Hematopoietic multipotent progenitor cell treated with erythropoietin and hydrocortisone succinate and interleukin-3 and kit ligand, for 6 days (in vitro differentiated cells): ENCODE data around the gene FBN2.
"Not testable (repeated sequence)": the region's sequence is repeated elsewhere in the genome, so short reads cannot be mapped to it uniquely, and the experiment has no call there.

Experiments used
- DNase-seq: peaks from one replicate; pipeline ENCODE4 v3.0.0-alpha.2; 2015

Gene FBN2

DNA sequence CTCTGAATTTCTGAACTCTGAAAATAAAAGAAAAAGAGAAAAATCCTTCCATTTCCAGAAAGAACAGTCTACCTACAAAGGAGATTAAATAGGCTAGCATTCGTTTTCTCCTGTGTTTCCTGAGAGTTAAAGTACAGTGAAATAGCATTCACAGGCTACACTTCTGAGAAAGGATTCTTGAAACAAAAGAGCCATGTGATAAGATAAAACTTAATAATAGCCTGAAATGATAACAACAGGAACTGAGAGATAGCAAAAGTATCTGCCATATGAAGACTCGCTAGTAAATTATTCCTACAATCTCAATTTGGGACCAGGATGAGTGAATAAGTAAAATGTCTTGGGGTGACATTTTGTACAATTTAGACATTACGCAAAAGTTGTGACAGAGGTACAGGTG lies 62.4 kb downstream of the FBN2 start:
- no peak for DNase-seq

DNA sequence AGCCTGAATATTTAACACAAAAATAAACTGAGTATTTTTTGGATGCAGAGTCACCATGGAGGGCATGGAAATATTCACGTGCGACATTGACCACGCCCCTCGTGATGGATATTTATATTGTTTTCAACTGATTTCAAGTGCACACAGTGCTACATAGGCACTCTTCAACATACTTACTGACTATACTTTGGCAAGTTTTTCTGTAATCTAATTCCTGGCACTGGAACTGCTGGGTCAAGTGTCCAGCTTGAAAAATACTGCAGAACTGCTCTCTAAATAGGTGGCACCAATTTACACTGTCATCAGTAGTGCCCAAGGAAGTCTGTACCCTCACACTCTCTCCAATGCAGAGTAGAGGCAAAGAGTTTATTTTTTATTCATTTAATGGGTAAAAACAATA lies 65.1 kb downstream of the FBN2 start:
- DNase-seq, result no peak

DNA sequence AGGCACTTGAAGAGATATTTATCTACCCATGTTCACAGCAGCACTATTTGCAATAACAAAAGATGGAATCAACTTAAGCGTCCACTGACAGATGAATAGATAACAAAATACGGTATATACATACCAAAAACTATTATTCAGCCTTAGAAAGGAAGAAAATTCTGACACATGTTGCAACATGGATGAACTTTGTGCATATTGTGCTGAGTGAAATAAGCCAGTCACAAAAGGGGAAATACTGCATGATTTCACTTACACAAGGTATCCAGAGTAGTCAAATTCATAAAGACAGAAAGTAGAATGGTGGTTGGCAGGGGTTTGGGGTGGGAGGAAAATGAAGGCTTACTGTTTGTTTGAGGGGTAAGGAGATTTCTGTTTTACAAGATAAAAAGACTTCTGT lies 66.0 kb downstream of the FBN2 start:
- no peak for DNase-seq

DNA sequence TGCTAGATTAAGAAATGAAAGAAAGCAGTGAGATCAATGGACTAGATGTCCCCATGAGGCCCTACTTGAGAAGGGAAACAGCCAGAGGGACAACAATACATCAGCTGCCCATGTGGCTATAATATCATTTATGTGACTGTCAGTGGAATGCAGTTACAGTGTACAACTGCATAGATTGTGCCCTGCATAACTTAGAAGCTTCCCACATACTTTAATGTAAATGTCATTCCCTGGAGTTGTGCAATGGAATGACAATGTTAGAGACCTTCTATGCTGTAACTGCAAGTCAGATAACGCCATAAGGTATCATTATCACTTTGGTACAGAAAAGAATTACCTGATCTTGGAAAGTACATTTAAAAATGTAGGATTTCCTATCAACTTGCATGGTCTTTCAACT lies 67.4 kb downstream of the FBN2 start:
- DNase-seq, result no peak

DNA sequence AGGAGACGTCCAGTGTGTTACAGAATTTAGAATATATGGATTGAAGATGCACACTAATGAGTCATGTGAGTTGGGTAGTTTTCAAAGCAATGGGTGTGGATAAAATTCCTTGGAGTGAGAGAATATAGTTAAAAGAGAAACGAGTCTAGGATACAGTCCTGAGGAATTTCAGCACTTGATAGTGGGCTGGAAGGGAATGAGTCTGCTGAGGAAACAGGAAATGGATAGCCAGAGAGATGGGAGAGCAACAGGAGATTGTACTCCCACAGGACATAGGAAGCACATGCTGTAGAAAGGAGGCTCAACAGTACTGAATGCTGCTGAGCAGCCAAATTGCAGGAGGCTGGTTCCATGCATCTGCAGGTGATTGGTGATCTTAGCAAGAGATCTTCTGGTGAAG lies 68.1 kb downstream of the FBN2 start:
- DNase-seq, result no peak

DNA sequence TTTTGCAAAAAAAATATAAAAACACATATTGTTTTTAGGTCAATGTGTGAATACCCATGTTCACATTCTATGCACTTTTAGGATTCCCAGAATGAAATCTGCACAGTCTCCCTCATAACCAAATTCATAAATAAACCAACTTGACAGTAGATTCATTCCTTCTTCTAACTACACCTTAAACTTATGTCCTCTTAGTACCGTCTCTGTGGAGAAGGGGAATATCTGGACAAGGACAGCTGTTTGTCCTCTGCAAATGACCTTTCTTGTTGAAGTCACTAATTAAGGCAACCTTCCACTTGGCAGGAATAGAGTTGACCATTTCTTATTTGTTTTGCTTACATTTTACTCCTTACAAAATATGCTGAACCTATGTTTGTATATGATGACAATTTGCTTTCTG lies 71.1 kb downstream of the FBN2 start:
- no peak for DNase-seq

DNA sequence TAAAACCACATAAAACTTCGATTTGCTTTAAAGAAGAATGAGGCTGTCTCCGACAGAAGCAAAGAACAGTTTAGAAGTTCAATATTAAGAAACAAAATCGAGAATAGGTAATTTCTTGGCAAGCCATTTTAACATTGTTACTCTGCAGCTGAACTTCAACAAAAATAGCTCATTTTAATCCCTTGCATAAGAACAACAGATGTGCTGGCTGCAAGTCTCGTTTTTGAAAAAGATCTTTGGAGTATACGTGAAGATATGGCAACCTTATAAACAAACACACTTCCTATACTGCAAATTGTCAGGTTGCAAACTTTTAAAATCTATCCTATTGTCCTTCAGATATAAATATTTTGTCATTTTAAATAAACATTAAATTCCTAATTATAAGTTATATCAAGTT lies 71.5 kb downstream of the FBN2 start:
- DNase-seq, result no peak

DNA sequence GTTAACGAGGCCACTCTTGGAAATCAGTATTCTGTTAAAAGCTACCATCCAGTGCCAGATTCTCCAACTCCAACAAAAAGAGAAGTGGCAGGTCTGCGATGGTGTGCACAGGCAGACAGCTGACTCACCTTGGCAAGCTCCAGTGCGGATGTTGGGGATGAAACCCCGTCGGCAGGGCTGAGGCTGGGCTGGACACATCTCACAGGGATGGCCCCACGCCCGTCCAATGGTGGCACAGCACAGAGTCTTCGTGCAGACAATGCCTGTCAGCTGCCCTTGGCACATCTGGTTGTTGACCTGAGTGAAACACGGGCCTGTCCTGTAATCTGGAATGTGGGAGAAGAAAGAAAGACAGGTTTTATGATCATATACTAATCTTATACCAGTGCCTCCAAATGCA lies 73.4 kb downstream of the FBN2 start:
- no peak for DNase-seq

DNA sequence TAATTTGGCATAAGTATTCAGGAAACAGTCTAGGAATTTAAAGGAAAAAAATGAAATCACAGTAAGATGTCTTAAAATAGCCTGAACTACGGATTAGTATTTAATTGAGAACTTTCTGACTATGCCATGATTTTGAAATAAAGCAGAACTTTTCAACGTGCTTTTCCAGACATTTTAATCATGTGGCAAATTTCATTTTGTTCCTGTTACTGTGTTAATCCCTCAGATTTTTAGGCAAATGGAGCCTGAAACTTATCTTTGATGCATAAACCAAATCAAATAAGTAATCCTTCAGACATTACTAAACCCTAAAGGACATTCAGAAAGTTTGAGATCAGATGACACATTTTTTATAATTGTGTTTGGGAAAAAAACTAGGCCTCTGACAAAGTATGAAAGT lies 75.7 kb downstream of the FBN2 start:
- DNase-seq, result no peak

DNA sequence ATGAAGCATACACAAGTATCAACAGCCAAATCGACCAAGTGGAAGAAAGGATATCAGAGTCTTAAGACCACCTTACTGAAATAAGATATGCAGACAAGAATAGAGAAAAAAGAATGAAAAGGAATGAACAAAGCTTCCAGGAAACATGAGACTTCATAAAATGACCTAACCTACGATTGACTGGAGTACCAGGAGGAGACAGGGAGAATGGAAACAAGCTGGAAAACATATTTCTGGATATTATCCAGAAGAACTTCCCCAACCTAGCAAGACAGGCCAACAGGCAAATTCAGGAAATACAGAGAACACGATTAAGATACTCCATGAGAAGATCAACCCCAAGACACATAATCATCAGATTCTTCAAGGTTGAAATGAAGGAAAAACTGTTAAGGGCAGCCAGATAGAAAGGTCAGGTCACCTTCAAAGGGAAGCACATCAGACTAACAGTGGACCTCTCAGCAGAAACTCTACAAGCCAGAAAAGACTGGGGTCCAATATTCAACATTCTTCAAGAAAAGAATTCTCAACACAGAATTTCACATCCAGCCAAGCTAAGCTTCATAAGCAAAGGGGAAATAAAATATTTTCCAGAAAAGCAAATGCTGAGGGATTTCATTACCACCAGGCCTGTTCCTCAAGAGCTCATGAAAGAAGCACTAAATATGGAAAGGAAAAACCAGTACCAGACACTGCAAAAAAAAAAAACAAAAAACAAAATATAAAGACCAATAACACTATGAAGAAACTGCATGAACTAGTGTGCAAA lies 80.7 kb downstream of the FBN2 start:
- DNase-seq, result not testable (repeated sequence)

DNA sequence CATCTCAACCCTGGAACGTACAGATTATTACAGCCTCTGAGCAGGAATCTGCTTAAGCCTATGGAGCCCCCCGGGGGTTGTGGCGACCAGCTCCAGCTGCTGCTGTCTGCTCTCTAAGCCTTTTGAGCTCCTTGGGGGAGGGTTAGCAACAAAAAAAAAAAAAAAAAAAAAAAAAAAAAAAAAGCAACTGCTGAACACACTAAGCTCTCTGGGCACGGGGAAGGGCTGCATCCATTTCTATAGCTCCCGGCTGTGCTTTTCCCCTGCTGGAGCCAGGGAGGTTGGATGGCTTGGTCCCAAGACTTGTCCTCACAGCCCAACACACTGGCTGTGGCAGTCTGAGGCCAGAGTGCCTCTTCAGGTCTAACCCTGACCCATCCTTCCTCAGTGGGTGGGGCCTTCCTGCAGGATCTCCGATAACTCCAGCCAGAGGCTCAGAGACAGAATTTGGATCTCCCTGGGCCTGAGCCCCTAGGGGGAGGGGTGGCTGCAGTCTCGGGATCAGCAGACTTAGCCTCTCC lies 82.1 kb downstream of the FBN2 start:
- no peak for DNase-seq

DNA sequence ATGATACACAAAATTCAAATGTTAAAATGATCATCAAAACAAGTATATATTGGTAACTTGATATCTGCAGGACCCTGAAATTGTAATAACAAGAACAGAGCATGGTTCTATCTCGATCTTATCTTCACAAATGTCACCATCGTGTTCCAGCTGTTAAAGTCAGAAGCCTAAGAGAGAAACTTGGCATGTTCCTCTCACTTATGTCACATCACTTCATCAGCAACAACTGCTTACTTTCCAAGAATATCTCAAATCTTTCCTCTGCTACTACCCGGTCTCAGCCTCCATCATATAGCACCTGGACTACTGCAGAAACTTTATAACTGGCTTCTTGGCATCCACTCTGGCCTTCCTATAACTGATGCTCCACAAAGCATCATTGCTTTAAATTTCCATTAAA lies 84.9 kb downstream of the FBN2 start:
- no peak for DNase-seq

DNA sequence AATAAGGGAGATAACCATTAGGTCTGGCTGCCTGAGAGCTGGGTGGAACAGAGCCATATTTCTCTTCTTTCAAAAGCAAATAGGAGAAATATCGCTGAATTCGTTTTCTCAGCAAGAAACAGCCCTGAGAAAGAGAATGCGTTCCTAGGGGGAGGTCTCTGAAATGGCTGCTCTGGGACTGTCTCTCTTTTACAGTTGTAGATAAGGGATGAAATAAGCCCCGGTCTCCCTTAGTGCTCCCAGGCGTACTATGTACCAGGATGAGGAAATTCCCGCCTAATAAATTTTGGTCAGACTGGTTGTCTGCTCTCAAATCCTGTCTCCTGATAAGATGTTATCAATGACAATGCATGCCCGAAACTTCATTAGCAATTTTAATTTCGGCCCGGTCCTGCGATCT lies 90.8 kb downstream of the FBN2 start:
- not testable (repeated sequence) for DNase-seq

DNA sequence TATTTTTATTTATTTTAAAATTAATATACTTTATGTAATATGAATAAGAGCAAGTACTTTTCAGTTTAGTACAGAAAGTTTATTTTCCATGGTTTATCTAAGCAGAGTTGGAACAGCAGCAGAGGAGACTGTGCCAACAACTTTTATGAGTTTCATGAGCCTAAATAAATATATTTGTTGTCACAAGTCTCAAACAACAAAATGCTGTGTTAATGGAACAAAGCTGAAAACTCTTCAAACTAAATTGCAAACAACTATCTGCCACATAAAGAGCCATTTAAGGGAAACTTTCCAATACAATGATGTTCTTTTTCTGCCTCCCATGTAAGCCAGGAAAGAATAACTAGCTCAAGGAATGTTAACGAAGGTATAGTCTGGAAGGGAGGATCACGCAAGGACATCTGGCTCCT lies 96.1 kb downstream of the FBN2 start:
- DNase-seq, result no peak

DNA sequence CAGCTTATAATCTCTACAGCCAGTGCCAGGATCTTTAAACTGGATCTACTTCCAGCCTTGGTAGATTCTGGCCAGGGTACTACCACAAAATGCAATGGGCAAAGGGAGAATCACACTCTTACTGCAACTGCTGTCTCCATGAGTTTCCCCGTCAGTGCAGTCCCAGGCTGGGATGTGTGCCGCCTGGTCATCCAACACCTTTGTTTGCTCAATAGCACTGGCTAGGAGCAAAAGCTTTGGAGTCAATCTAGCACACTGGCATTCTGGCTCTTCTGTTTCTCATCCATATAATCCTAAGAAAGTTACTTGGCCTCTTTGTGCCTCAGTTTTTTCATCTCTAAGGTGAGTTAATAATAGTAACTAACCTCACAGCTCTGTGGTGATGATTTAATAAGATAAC lies 96.9 kb downstream of the FBN2 start:
- DNase-seq, result no peak

DNA sequence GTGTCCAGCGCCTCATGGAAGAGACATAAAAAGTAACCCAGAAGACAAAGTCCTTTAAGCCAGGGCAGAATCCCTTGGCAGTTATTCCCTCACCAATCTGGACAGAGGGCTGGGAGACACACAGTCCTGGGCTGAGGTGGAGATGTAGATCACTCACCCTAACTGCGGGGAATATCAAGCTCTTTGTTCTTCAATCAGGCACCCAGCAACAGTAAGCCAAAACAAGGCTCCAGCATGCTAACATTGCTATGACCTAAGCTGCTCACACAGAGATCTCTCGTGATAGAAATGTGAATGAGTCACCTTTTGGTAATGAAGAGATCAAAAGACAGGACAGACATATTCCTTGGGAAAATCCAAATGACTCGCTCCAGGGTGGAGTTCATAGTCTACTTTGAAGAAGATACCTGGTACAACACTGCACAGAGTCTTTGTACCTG lies 101.3 kb downstream of the FBN2 start:
- no peak for DNase-seq

DNA sequence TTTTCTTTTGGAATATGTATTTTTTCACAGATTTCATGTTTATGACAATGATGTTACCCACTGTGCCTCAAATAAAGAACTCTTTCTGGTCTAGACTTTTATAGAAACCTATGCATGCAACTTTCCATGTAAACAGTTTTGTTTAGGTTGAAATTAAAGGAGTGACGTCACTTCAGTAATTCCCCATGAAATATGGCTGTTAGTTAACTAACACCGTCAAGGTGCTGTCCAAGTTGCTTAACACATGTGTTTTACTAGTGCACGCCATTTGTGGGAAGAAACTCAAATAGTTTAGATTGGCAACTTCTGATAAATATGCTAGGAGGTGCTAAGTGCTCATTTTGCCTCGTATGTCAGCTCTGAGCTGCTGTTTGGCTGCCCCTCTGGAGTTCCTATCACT lies 102.2 kb downstream of the FBN2 start:
- no peak for DNase-seq

DNA sequence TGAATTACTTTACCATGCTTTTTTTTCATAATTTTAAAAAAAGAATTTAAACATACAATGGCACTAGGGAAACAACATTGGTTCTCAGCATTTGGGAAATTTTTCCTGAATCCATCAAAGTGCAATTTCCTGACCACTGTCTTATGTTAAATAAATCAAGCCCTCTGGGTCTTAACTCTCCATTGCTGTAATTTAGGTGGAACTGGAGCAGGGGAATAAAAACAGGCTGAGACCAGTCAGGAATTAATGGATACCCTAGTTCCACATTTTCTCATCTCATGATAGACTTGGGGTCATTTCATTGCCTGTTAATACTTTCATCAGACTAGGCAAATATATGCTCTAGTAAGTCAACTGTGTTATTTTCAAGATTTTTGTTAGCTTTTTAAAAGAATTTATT lies 103.1 kb downstream of the FBN2 start:
- no peak for DNase-seq

DNA sequence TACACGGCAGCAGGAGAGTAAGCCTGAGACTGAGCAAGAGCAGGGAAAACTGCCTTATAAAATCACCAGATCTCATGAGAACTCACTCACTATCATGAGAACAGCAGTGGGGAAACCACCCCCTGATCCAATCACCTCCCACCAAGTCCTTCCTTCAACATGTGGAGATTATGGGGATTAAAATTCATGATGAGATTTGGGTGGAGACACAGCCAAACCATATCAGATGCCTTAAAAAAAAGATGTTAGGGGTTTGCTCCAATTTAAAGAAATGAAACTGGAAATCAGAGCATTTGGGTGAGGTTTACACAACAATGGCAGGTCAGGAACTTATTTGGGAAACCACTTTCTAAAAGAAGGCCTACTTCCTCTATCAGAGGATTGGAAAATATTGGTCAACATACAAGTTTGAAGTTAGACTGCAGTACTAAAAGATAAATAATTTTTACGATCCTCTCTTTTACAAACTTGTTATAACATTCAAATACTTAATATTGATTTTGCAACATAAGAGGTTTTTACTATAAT lies 105.1 kb downstream of the FBN2 start:
- no peak for DNase-seq

DNA sequence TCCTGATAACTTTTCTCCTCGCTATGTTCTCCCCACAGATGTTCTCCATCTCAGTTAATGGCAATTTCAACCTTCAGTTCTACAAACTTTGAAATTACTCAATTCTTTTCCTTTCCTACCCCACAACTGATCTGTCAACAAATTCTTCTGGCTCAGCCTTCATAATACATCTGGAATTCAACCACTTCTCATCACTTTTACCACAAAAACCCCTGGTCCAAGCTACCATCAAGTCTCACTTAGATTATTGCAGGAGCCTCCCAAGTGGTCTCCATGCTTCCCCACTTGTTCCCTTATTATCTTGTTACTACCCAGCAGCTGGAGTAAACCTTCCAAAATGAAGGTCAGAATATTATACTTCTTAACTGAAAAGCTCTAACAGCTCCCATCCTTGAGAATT lies 110.1 kb downstream of the FBN2 start:
- DNase-seq, result no peak

DNA sequence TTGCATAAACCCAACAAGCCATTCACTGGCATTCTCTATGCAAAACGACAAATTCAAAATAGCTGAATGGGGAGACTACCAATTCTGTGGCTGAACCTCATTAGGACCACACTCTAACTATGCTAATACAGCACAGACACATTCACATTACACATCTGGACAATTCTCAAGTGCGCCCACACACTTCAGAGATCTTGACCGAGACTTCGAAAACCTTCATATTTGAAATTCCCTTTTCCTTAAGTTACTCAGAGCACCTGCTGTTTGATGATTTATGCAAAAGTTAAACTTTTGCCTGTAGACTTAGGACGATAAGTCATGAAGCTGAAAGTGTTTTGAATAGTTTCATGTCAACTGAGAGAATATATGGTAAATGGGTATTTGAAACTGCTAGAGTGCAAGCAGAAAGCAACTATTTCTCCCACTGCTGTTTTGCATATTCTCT lies 111.9 kb downstream of the FBN2 start:
- no peak for DNase-seq

DNA sequence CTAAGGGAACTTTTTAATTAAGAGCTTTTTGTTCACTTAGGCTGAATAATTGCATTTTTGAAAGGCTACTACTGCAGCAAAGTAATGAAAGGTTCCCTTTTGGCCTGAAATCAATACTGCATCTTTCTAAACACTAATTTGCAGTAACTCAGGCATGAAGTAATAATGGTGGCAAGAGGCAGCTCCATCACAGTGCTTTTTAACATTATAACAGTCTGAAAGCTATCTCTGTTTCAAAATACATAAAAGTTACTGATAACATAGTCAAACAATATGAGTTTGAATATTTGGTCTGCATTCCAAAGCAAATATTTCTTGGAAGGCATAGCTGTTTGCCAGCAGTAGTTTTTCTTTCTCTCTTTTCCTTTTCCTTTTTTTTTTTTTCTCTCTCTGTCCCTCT lies 113.4 kb downstream of the FBN2 start:
- DNase-seq, result no peak

DNA sequence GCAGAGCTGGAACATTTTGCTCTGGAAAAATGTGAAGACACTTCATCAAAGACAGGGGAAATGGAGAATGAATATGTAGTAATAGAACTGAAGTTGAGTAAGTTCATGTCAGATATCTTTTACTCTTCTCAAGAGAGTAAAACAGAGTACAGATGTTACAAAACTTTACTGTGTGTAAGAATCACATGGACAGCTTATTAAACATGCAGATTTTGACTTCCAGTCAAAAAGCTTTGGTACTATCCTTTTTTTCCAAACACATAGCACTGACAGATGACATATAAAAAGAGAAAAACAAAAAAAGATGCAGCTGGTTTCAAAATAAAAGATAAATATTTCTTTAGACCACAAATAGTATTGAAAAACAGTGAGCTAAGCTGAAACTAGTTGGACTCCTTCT lies 115.4 kb downstream of the FBN2 start:
- no peak for DNase-seq

DNA sequence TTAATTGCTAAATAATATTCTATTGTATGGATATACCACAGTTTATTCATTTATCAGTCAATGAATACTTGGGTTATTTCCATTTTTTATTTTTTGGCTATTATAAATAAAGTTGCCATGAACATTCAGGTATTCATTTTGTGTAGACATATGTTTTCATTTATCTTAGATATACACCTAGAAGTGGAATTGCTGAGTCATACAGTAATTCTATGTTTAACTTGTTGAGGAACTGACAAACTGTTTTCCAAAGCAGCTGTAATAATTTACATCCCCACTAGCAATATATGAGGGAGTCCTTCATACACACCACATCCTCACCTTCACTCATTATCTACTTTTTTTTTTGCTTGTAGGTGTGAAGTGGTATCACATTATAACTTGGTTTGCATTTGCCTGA lies 123.6 kb downstream of the FBN2 start:
- DNase-seq, result no peak

DNA sequence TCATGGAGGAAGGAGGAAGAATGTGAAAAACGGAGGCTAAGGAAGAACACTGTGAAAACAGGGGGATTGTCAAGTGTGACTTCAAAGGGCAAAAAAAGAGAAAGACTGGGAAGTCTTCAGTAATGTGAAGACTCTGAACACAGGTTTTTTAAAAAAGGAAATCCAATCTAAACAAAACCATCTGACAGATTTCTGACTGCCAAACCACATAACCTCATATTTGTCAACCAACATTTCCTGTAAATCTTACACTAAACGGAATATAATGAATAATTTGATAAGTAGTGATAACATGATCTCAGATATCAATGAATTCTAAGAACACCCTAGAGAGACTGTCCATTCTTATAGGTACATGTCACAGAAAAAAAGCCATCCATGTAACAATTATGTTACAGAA lies 124.7 kb downstream of the FBN2 start:
- no peak for DNase-seq
